DOHH2 (cell line): ENCODE measurements around the gene CYP2W1.

Source experiments
- H3F3A ChIP-seq: fragments of 200-600 bp; sonication (generic), shearing (Covaris generic); 2 replicates; pipeline ENCODE4 v1.6.0; 2016; ENCODE audit warnings: antibody characterized with exemption, mild to moderate bottlenecking; ENCODE audit not compliant: control insufficient read depth, insufficient read depth
- H3K27ac ChIP-seq: fragments of 200-600 bp; sonication (generic); 2 replicates; pipeline ENCODE4 v1.5.1; 2014; ENCODE audit warnings: low read depth, mild to moderate bottlenecking, low read length, moderate library complexity
- H3K27me3 ChIP-seq: fragments of 200-600 bp; sonication (generic); 2 replicates; pipeline ENCODE4 v1.6.1; 2014; ENCODE audit warnings: mild to moderate bottlenecking, low read length, mixed read lengths; ENCODE audit not compliant: control insufficient read depth
- H3K36me3 ChIP-seq: fragments of 200-600 bp; sonication (generic); 2 replicates; pipeline ENCODE4 v1.6.1; 2014; ENCODE audit warnings: mild to moderate bottlenecking, low read length, moderate library complexity, mixed read lengths; ENCODE audit not compliant: control insufficient read depth
- H3K4me1 ChIP-seq: fragments of 200-600 bp; sonication (generic); 2 replicates; pipeline ENCODE4 v1.6.1; 2014; ENCODE audit warnings: mild to moderate bottlenecking, low read length, mixed read lengths; ENCODE audit not compliant: control insufficient read depth
- H3K4me2 ChIP-seq: fragments of 200-600 bp; sonication (generic); 2 replicates; pipeline ENCODE4 v1.6.0; 2014; ENCODE audit warnings: mild to moderate bottlenecking, low read length, moderate library complexity
- H3K4me3 ChIP-seq: fragments of 200-600 bp; sonication (generic); 2 replicates; pipeline ENCODE4 v1.5.1; 2014; ENCODE audit warnings: mild to moderate bottlenecking, low read length, mixed read lengths
- H3K79me2 ChIP-seq: fragments of 200-600 bp; sonication (generic); 2 replicates; pipeline ENCODE4 v1.6.1; 2014; ENCODE audit warnings: mild to moderate bottlenecking, low read length, mixed read lengths; ENCODE audit not compliant: control insufficient read depth
- H3K9me2 ChIP-seq: fragments of 200-600 bp; sonication (generic); replicated peaks from 2 replicates; pipeline ENCODE4 v1.6.1; 2014; ENCODE audit warnings: mild to moderate bottlenecking, low read length, mixed read lengths; ENCODE audit not compliant: control insufficient read depth
- H3K9me3 ChIP-seq: fragments of 200-600 bp; sonication (generic); 2 replicates; pipeline ENCODE4 v1.6.1; 2014; ENCODE audit warnings: antibody characterized with exemption, low read length, mixed read lengths; ENCODE audit not compliant: control insufficient read depth, insufficient read depth
- H4K20me1 ChIP-seq: fragments of 200-600 bp; sonication (generic); 2 replicates; pipeline ENCODE4 v1.6.0; 2014; ENCODE audit warnings: low read depth, mild to moderate bottlenecking, antibody characterized with exemption, low read length, moderate library complexity; ENCODE audit not compliant: control insufficient read depth, insufficient read depth
- CTCF ChIP-seq: fragments of 200-600 bp; sonication (generic); IDR thresholded peaks from one replicate; pipeline ENCODE4 v1.5.1; 2014; ENCODE audit warnings: antibody characterized with exemption, mild to moderate bottlenecking, low read depth, low read length; ENCODE audit not compliant: poor library complexity, severe bottlenecking
- EZH2phosphoT487 ChIP-seq: fragments of 200-600 bp; sonication (generic); IDR thresholded peaks from 2 replicates; pipeline ENCODE4 v1.6.1; 2017; ENCODE audit warnings: borderline replicate concordance, mild to moderate bottlenecking, antibody characterized with exemption, low read length, moderate library complexity, mixed read lengths

CYP2W1 gene

DNA sequence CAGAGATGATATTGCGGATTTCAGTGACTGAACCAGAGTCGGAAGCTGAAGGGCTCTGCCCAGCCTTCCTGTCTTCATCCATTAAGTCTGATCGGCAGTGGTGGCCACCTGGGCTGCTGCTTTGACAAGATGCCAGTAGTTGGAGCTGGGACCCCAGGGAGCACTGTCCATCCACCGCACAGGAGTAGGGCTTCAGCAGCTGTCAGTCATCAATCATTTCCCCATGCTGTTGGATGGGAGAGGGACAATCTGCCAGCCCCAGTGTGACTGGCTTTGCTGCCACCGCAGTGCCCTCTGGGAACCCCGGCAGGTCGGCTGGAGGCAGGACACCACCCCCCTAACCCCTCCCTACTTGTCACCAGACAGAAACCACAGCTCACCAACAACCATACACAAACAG, 38.4 kb downstream of the CYP2W1 start:
- Histone ChIP-seq H3K4me1 (peaks cover 79% of the 10 kb centered on the region), H3F3A (peaks cover 39% of the 10 kb centered on the region), H3K9me2 (no peaks in the 10 kb centered on the region), H3K27me3 (no peaks in the 10 kb centered on the region), H3K27ac (peak overlapping the region; percentile 3; the same call in 1 of the 2 replicates), H3K79me2 (peaks cover 93% of the 10 kb centered on the region), H3K9me3 (no peaks in the 10 kb centered on the region; the same call in 1 of the 2 replicates), H3K36me3 (peaks cover 87% of the 10 kb centered on the region), H3K4me3 (no peak overlapping the region), H3K4me2 (peak overlapping the region; percentile 89; the same call in 1 of the 2 replicates), H4K20me1 (peaks cover 34% of the 10 kb centered on the region)
- TF ChIP-seq EZH2phosphoT487 = no peak
- no peak for TF ChIP-seq CTCF

GRCh38 chr7:1021931-1022330, 39.0 kb downstream of the CYP2W1 start:
- peaks cover 34% of the 10 kb centered on the region for H4K20me1 ChIP-seq
- H3K9me3 ChIP-seq = no peaks in the 10 kb centered on the region; the same call in 1 of the 2 replicates
- peaks cover 85% of the 10 kb centered on the region for H3K4me1 ChIP-seq
- TF ChIP-seq EZH2phosphoT487 (no peak), CTCF (no peak)
- H3K27me3 ChIP-seq = no peaks in the 10 kb centered on the region
- H3K4me3 ChIP-seq = peak overlapping the region; percentile 91
- peaks cover 90% of the 10 kb centered on the region for H3K36me3 ChIP-seq
- H3F3A ChIP-seq = peaks cover 44% of the 10 kb centered on the region
- H3K27ac ChIP-seq = peak overlapping the region; percentile 98; the same call in 1 of the 2 replicates
- no peaks in the 10 kb centered on the region for H3K9me2 ChIP-seq
- peak overlapping the region; percentile 89 for H3K4me2 ChIP-seq
- peaks cover 93% of the 10 kb centered on the region for H3K79me2 ChIP-seq

GRCh38 chr7:1022356-1022755, 39.4 kb downstream of the CYP2W1 start:
- TF ChIP-seq EZH2phosphoT487 (no peak), CTCF (no peak)
- H3K9me2 ChIP-seq = no peaks in the 10 kb centered on the region
- H3K79me2 ChIP-seq = peaks cover 93% of the 10 kb centered on the region
- peak overlapping the region; percentile 89 for H3K4me2 ChIP-seq
- no peaks in the 10 kb centered on the region; the same call in 1 of the 2 replicates for H3K9me3 ChIP-seq
- H3K27ac ChIP-seq = peak overlapping the region; percentile 98
- no peaks in the 10 kb centered on the region for H3K27me3 ChIP-seq
- peaks cover 34% of the 10 kb centered on the region for H4K20me1 ChIP-seq
- peaks cover 90% of the 10 kb centered on the region for H3K36me3 ChIP-seq
- peaks cover 49% of the 10 kb centered on the region for H3F3A ChIP-seq
- peak overlapping the region; percentile 91 for H3K4me3 ChIP-seq
- peaks cover 89% of the 10 kb centered on the region for H3K4me1 ChIP-seq
